HG02981 (cell line): ENCODE data around the gene RBM15.

Experiments used
- ATAC-seq: cut with Tn5 transposase; IDR thresholded peaks from one replicate; pipeline ENCODE4 v1.9.1; 2021; ENCODE audit warnings: mild to moderate bottlenecking, moderate library complexity; ENCODE audit not compliant: unreplicated experiment

RBM15 gene

DNA sequence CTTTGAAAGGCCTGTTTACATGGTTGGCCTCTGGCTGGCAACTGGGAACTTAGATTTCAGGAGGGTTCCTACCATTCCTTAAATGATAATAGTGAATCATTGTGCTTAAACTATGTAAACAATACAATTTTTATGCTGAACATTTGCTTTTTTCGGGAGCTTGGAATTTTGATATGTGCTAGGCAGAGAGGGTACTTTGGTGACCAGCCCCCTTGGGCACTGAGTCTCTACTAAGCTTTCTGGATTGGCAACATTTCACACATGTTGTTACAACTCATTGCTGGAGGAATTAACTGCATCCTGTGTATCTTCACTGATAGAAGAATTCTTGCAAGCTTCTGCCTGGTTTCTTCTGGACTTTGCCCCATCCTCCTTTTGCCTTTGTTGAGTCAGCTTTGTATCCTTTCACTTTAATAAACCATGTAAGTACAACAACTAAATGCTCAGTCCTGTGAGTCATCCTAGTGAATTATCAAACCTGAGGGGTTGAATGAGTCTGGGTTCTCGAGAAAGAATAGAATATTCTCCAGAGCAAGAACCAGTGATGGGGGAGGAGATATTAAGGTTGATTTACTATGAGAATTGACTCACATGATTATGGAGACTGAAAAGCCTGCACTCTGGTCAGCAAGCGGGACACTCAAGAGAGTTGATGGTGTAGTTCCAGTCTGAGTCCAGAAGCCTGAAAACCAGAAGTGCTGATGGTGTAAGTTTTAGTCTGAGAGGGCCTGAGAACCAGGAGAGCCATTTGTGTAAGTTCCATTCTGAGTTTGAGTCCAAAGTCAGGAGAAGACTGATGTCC lies 54.7 kb downstream of the RBM15 start:
- ATAC-seq, result no peak

DNA sequence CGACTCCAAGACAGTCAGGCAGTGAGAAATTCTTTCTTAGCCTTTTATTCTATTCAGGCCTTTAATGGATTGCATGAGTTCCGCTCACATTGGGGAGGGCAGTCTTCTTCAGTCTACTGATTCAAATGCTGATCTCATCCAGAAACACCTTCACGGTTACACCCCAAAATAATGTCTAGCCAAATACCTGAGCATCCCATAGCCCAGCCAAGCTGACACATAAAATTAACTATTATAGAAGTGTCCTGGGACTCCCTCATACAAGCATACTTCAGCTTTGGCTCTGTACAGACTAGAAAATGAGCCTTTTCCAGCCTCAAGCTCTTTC lies 55.3 kb downstream of the RBM15 start:
- no peak for ATAC-seq
